ENCODE data around the gene GPR68.

Gene GPR68

GRCh38 chr14:91252871-91253794, 8.6 kb upstream of the GPR68 start:
- Histone ChIP-seq H4K8ac (ENCODE audit: low read depth, low read length) (no peak overlapping the region), H4K91ac (ENCODE audit: low read depth, low read length, poor library complexity) (no peak overlapping the region), H3K14ac (ENCODE audit: low read length) (peak overlapping the region; percentile 92), H3K79me1 (ENCODE audit: low read depth, low read length) (no peaks in the 10 kb centered on the region), H3K9ac (ENCODE audit: low read depth, low read length, poor library complexity) (peak overlapping the region; percentile 95), H2AFZ (ENCODE audit: low read length) (peak overlapping the region; percentile 97), H3K4me2 (ENCODE audit: insufficient read depth, low read length, poor library complexity, severe bottlenecking) (peak overlapping the region; percentile 95), H3K23ac (ENCODE audit: low read depth, low read length, poor library complexity) (peak overlapping the region; percentile 90), H2BK15ac (ENCODE audit: low read length) (peak overlapping the region; percentile 99), H2BK120ac (ENCODE audit: low read depth, low read length) (peak overlapping the region; percentile 40), H2BK5ac (ENCODE audit: low read length) (peak overlapping the region; percentile 16), H3K4me3 (ENCODE audit: low read length in 2 of 2) (peak overlapping the region; percentile 51 to 87), H3K27me3 (ENCODE audit: control insufficient read depth in 3 of 3, insufficient read depth in 3 of 3, low read depth in 1 of 3, low read length in 3 of 3) (peaks cover 0 to 38% (median 10%) of the 10 kb centered on the region in 3 experiments), H3K9me3 (replicated peaks in 1 of 2; ENCODE audit: control insufficient read depth in 2 of 2, insufficient read depth in 1 of 2, low read depth in 1 of 2, low read length in 2 of 2) (no peaks in the 10 kb centered on the region), H2BK12ac (ENCODE audit: low read length) (peak overlapping the region; percentile 91), H3K36me3 (replicated peaks in 1 of 2; ENCODE audit: control insufficient read depth in 2 of 2, insufficient read depth in 2 of 2, low read length in 2 of 2) (no peaks in the 10 kb centered on the region), H3K4me1 (ENCODE audit: control insufficient read depth in 2 of 2, insufficient read depth in 1 of 2, low read depth in 1 of 2, low read length in 2 of 2) (peaks cover 21 to 32% of the 10 kb centered on the region in 2 donors), H3K27ac (replicated peaks; ENCODE audit: low read length) (no peak overlapping the region), H3K18ac (ENCODE audit: low read length) (peak overlapping the region; percentile 98), H3K4ac (ENCODE audit: low read length) (no peak overlapping the region), H2AK5ac (ENCODE audit: low read depth, low read length) (no peak overlapping the region)
- WGBS, 2 donors (ENCODE audit: extremely low coverage in 2 of 2, insufficient read length in 2 of 2, insufficient replicate concordance in 1 of 2), result no CpG with 5 or more reads among the region's 95 CpGs
- no peak for DNase-seq (ENCODE audit: low spot score)

GRCh38 chr14:91250912-91251311, 6.4 kb upstream of the GPR68 start:
- Histone ChIP-seq H3K4me2 (ENCODE audit: insufficient read depth, low read length, poor library complexity, severe bottlenecking) (no peak overlapping the region), H2BK15ac (ENCODE audit: low read length) (no peak overlapping the region), H3K4me1 (ENCODE audit: control insufficient read depth in 2 of 2, insufficient read depth in 1 of 2, low read depth in 1 of 2, low read length in 2 of 2) (peaks cover 14 to 20% of the 10 kb centered on the region in 2 donors), H2BK120ac (ENCODE audit: low read depth, low read length) (no peak overlapping the region), H3K9me3 (replicated peaks in 1 of 2; ENCODE audit: control insufficient read depth in 2 of 2, insufficient read depth in 1 of 2, low read depth in 1 of 2, low read length in 2 of 2) (no peaks in the 10 kb centered on the region), H3K4me3 (ENCODE audit: low read length in 2 of 2) (no peak overlapping the region), H3K4ac (ENCODE audit: low read length) (no peak overlapping the region), H2AK5ac (ENCODE audit: low read depth, low read length) (no peak overlapping the region), H4K8ac (ENCODE audit: low read depth, low read length) (no peak overlapping the region), H2BK12ac (ENCODE audit: low read length) (no peak overlapping the region), H2AFZ (ENCODE audit: low read length) (no peak overlapping the region), H3K18ac (ENCODE audit: low read length) (peak overlapping the region; percentile 81), H3K14ac (ENCODE audit: low read length) (no peak overlapping the region), H2BK5ac (ENCODE audit: low read length) (no peak overlapping the region), H3K9ac (ENCODE audit: low read depth, low read length, poor library complexity) (no peak overlapping the region), H3K27me3 (ENCODE audit: control insufficient read depth in 3 of 3, insufficient read depth in 3 of 3, low read depth in 1 of 3, low read length in 3 of 3) (peaks cover 0 to 40% (median 10%) of the 10 kb centered on the region in 3 experiments), H3K36me3 (replicated peaks in 1 of 2; ENCODE audit: control insufficient read depth in 2 of 2, insufficient read depth in 2 of 2, low read length in 2 of 2) (no peaks in the 10 kb centered on the region), H3K79me1 (ENCODE audit: low read depth, low read length) (no peaks in the 10 kb centered on the region), H3K27ac (replicated peaks; ENCODE audit: low read length) (no peak overlapping the region), H4K91ac (ENCODE audit: low read depth, low read length, poor library complexity) (no peak overlapping the region), H3K23ac (ENCODE audit: low read depth, low read length, poor library complexity) (no peak overlapping the region)
- WGBS, 2 donors (ENCODE audit: extremely low coverage in 2 of 2, insufficient read length in 2 of 2, insufficient replicate concordance in 1 of 2), result no CpG with 5 or more reads among the region's 5 CpGs
- no peak for DNase-seq (ENCODE audit: low spot score)

- Histone ChIP-seq H3K36me3 (replicated peaks in 1 of 2; ENCODE audit: control insufficient read depth in 2 of 2, insufficient read depth in 2 of 2, low read length in 2 of 2) (no peaks in the 10 kb centered on the region), H3K4me2 (ENCODE audit: insufficient read depth, low read length, poor library complexity, severe bottlenecking) (no peak overlapping the region), H2BK120ac (ENCODE audit: low read depth, low read length) (no peak overlapping the region), H4K8ac (ENCODE audit: low read depth, low read length) (no peak overlapping the region), H3K9me3 (replicated peaks in 1 of 2; ENCODE audit: control insufficient read depth in 2 of 2, insufficient read depth in 1 of 2, low read depth in 1 of 2, low read length in 2 of 2) (no peaks in the 10 kb centered on the region), H2BK12ac (ENCODE audit: low read length) (no peak overlapping the region), H2BK15ac (ENCODE audit: low read length) (no peak overlapping the region), H3K27ac (replicated peaks; ENCODE audit: low read length) (no peak overlapping the region), H3K14ac (ENCODE audit: low read length) (no peak overlapping the region), H2AFZ (ENCODE audit: low read length) (peak overlapping the region; percentile 78), H3K23ac (ENCODE audit: low read depth, low read length, poor library complexity) (no peak overlapping the region), H3K4ac (ENCODE audit: low read length) (no peak overlapping the region), H3K9ac (ENCODE audit: low read depth, low read length, poor library complexity) (no peak overlapping the region), H3K4me1 (ENCODE audit: control insufficient read depth in 2 of 2, insufficient read depth in 1 of 2, low read depth in 1 of 2, low read length in 2 of 2) (peaks cover 14 to 20% of the 10 kb centered on the region in 2 donors), H3K79me1 (ENCODE audit: low read depth, low read length) (no peaks in the 10 kb centered on the region), H3K18ac (ENCODE audit: low read length) (no peak overlapping the region), H3K27me3 (ENCODE audit: control insufficient read depth in 3 of 3, insufficient read depth in 3 of 3, low read depth in 1 of 3, low read length in 3 of 3) (peaks cover 0 to 36% (median 10%) of the 10 kb centered on the region in 3 experiments), H4K91ac (ENCODE audit: low read depth, low read length, poor library complexity) (no peak overlapping the region), H2BK5ac (ENCODE audit: low read length) (no peak overlapping the region), H2AK5ac (ENCODE audit: low read depth, low read length) (no peak overlapping the region), H3K4me3 (ENCODE audit: low read length in 2 of 2) (peak overlapping the region in 1 of 2 donors; percentile 0)
- WGBS, 2 donors (ENCODE audit: extremely low coverage in 2 of 2, insufficient read length in 2 of 2, insufficient replicate concordance in 1 of 2), result no CpG with 5 or more reads among the region's 10 CpGs
- DNase-seq (ENCODE audit: low spot score), result no peak
Observed at GRCh38 chr14:91249841-91250616, 5.5 kb upstream of the GPR68 start.
